Bronchial epithelial cell (primary cell): ENCODE data around the gene TOB1. TPM values are rescaled to one million over a fixed set of nuclear protein-coding genes. Genes with fewer than 3 reads are reported as not detected.

Experiments used
- DNase-seq: peaks from one replicate; pipeline ENCODE4 v3.0.0-alpha.2; 2010; ENCODE audit warnings: low read depth
- FAIRE-seq: peaks from 2 replicates; lab custom pipeline; 2011; peaks lifted over from hg19 to GRCh38; lab: Jason Lieb, UNC
- H3K27me3 ChIP-seq: 2 replicates; pipeline ENCODE4 v1.5.1; 2011; ENCODE audit warnings: low read length; ENCODE audit not compliant: control insufficient read depth, insufficient read depth
- H3K36me3 ChIP-seq: 2 replicates; pipeline ENCODE4 v1.5.1; 2011; ENCODE audit warnings: low read length; ENCODE audit not compliant: control insufficient read depth, insufficient read depth
- H3K4me3 ChIP-seq: 2 replicates; pipeline ENCODE4 v1.5.1; 2011; ENCODE audit warnings: mild to moderate bottlenecking, low read depth, low read length, control low read depth
- CTCF ChIP-seq: IDR thresholded peaks from 2 replicates; pipeline ENCODE4 v1.5.1; 2011; ENCODE audit warnings: mild to moderate bottlenecking, moderate library complexity, low read length, control low read depth, inconsistent platforms; ENCODE audit not compliant: insufficient read depth, severe bottlenecking
- total RNA-seq: library from RNA; depleted of rRNA; stranded (reverse); fragments of >200 nt; gene quantifications from 2 replicates; pipeline ENCODE4 v1.2.1, GENCODE V29; 2014

The TOB1 gene
- total RNA-seq, 1 donor from 2014 or later, result 11.6 TPM

GRCh38 chr17:50818921-50819657 is 47.1 kb downstream of the TOB1 start:
- FAIRE-seq, result no peak

GRCh38 chr17:50818261-50818660 is 47.9 kb downstream of the TOB1 start:
- Histone ChIP-seq H3K4me3 (no peak overlapping the region), H3K27me3 (no peaks in the 10 kb centered on the region), H3K36me3 (no peaks in the 10 kb centered on the region)
- FAIRE-seq, result no peak
- no peak for TF ChIP-seq CTCF
- DNase-seq, result no peak

More at GRCh38 chr17:50818921-50819657, 47.1 kb downstream of the TOB1 start:
- DNase-seq, result no peak
- Histone ChIP-seq H3K27me3 (no peaks in the 10 kb centered on the region), H3K4me3 (no peak overlapping the region), H3K36me3 (no peaks in the 10 kb centered on the region)
- TF ChIP-seq CTCF, result no peak

- Histone ChIP-seq H3K36me3 (no peaks in the 10 kb centered on the region), H3K27me3 (no peaks in the 10 kb centered on the region), H3K4me3 (no peak overlapping the region)
- TF ChIP-seq CTCF, result no peak
- FAIRE-seq (no peak), DNase-seq (peak; percentile 89)
Measured at GRCh38 chr17:50817838-50818237, 48.3 kb downstream of the TOB1 start.

GRCh38 chr17:50816771-50817751 is 49.1 kb downstream of the TOB1 start:
- no peaks in the 10 kb centered on the region for H3K36me3 ChIP-seq
- FAIRE-seq (no peak), DNase-seq (no peak)
- TF ChIP-seq CTCF, result peak; percentile 83
- H3K4me3 ChIP-seq, result no peak overlapping the region
- H3K27me3 ChIP-seq, result no peaks in the 10 kb centered on the region

GRCh38 chr17:50816271-50816670 is 49.9 kb downstream of the TOB1 start:
- Histone ChIP-seq H3K4me3 (no peak overlapping the region), H3K27me3 (no peaks in the 10 kb centered on the region), H3K36me3 (no peaks in the 10 kb centered on the region)
- DNase-seq (no peak), FAIRE-seq (peak; percentile 43)
- TF ChIP-seq CTCF, result no peak
